GM23338 (cell line): Measurements from ENCODE around the gene UNC80. TPM values are rescaled to one million over a fixed set of nuclear protein-coding genes. Genes with fewer than 3 reads are reported as not detected.

Source experiments
- ATAC-seq: fragments of 200-7000 bp; cut with Tn5 transposase; 3 replicates; pipeline ENCODE4 v1.9.1; 2020
- DNase-seq: peaks from one replicate; pipeline ENCODE4 v3.0.0-alpha.2; 2015; ENCODE audit warnings: low spot score
- H2AFZ ChIP-seq: fragments of 200-600 bp; sonication (generic); 2 replicates; pipeline ENCODE4 v1.8.0; 2016; ENCODE audit warnings: antibody characterized with exemption, mild to moderate bottlenecking, moderate library complexity
- H3F3A ChIP-seq: fragments of 200-600 bp; sonication (generic); replicated peaks from 2 replicates; pipeline ENCODE4 v1.8.0; 2017; ENCODE audit warnings: antibody characterized with exemption, mixed run types, low read depth
- H3K27ac ChIP-seq: fragments of 200-600 bp; sonication (generic); 2 replicates; pipeline ENCODE4 v1.6.1; 2016; ENCODE audit warnings: low read depth
- H3K27me3 ChIP-seq: fragments of 200-600 bp; sonication (generic); 2 replicates; pipeline ENCODE4 v1.8.0; 2016; ENCODE audit warnings: mild to moderate bottlenecking, mixed run types, moderate library complexity; ENCODE audit not compliant: insufficient read depth
- H3K36me3 ChIP-seq: fragments of 200-600 bp; sonication (generic); 2 replicates; pipeline ENCODE4 v1.8.0; 2016; ENCODE audit warnings: mild to moderate bottlenecking; ENCODE audit not compliant: insufficient read depth
- H3K4me1 ChIP-seq: fragments of 200-600 bp; sonication (generic); 2 replicates; pipeline ENCODE4 v1.8.0; 2016; ENCODE audit warnings: mild to moderate bottlenecking, moderate library complexity; ENCODE audit not compliant: insufficient read depth
- H3K4me2 ChIP-seq: fragments of 200-600 bp; sonication (generic); 2 replicates; pipeline ENCODE4 v1.7.1; 2017; ENCODE audit warnings: mixed run types
- H3K4me3 ChIP-seq: fragments of 200-600 bp; sonication (generic); 2 replicates; pipeline ENCODE4 v1.6.1; 2016; ENCODE audit warnings: mixed run types
- H3K79me2 ChIP-seq: fragments of 200-600 bp; sonication (generic); replicated peaks from 2 replicates; pipeline ENCODE4 v1.8.0; 2017; ENCODE audit warnings: mild to moderate bottlenecking; ENCODE audit not compliant: insufficient read depth
- H3K9me2 ChIP-seq: fragments of 200-600 bp; sonication (generic); 2 replicates; pipeline ENCODE4 v1.8.0; 2017; ENCODE audit not compliant: insufficient read depth
- H4K20me1 ChIP-seq: fragments of 200-600 bp; sonication (generic); replicated peaks from 2 replicates; pipeline ENCODE4 v1.8.0; 2017; ENCODE audit warnings: mild to moderate bottlenecking; ENCODE audit not compliant: insufficient read depth
- H3K27ac Mint-ChIP-seq: 2 replicates; pipeline ENCODE4 v1.8.0; 2020; ENCODE audit warnings: inconsistent platforms, mild to moderate bottlenecking, moderate library complexity, mixed read lengths
- H3K27me3 Mint-ChIP-seq: 3 replicates; pipeline ENCODE4 v1.8.0; 2022; ENCODE audit warnings: low read depth, mild to moderate bottlenecking, moderate library complexity, mixed read lengths, inconsistent platforms; ENCODE audit not compliant: insufficient read depth, poor library complexity
- H3K36me3 Mint-ChIP-seq: 3 replicates; pipeline ENCODE4 v1.8.0; 2021; ENCODE audit warnings: low read depth, mild to moderate bottlenecking, inconsistent platforms, moderate library complexity, mixed read lengths
- H3K4me1 Mint-ChIP-seq: 3 replicates; pipeline ENCODE4 v1.8.0; 2020; ENCODE audit warnings: mild to moderate bottlenecking, inconsistent platforms, mixed read lengths
- H3K4me3 Mint-ChIP-seq: 3 replicates; pipeline ENCODE4 v1.8.0; 2021; ENCODE audit warnings: moderate library complexity, mild to moderate bottlenecking, inconsistent platforms, mixed read lengths
- H3K9me3 Mint-ChIP-seq: 3 replicates; pipeline ENCODE4 v1.8.0; 2020; ENCODE audit warnings: moderate library complexity, mild to moderate bottlenecking, inconsistent platforms, mixed read lengths
- EZH2 ChIP-seq: fragments of 200-600 bp; sonication (generic); IDR thresholded peaks from one replicate; pipeline ENCODE4 v1.8.0; 2017; ENCODE audit warnings: antibody characterized with exemption, mild to moderate bottlenecking, low read depth; ENCODE audit not compliant: unreplicated experiment
- NANOG ChIP-seq: IDR thresholded peaks from 2 replicates; pipeline ENCODE4 v1.6.1; 2016; ENCODE audit warnings: antibody characterized with exemption, borderline replicate concordance
- POLR2AphosphoS5 ChIP-seq: IDR thresholded peaks from 2 replicates; pipeline ENCODE4 v1.6.1; 2016; ENCODE audit warnings: antibody characterized with exemption, low read depth
- ZNF331 ChIP-seq: fragments of 250-450 bp; sonication (Bioruptor Pico); IDR thresholded peaks from 2 replicates; pipeline ENCODE4 v1.5.0; 2020; ENCODE audit warnings: low read depth, mild to moderate bottlenecking, moderate library complexity
- polyA plus RNA-seq: library from polyadenylated mRNA; unstranded; fragments of >200 nt; fragmentation: Nextera tagmentation; extraction: Ambion mirVana; gene quantifications from 2 replicates; pipeline ENCODE4 v1.2.1, GENCODE V29; 2016
- total RNA-seq: library from RNA; depleted of rRNA; stranded (reverse); fragments of >200 nt; shearing (Covaris generic); gene quantifications from 2 replicates; pipeline ENCODE4 v1.2.3, GENCODE V29; 2014
- TF ChIP-seq, protein P1 (sequence below): IDR thresholded peaks from one replicate; pipeline ENCODE4 v1.6.1; 2018; ENCODE audit warnings: antibody characterized with exemption; ENCODE audit not compliant: unreplicated experiment
- TF ChIP-seq, protein P2 (sequence below): IDR thresholded peaks from 2 replicates; pipeline ENCODE4 v1.6.1; 2016; ENCODE audit warnings: antibody characterized with exemption
- TF ChIP-seq, protein P3 (sequence below): fragments of 250-450 bp; sonication (Bioruptor Pico); IDR thresholded peaks from 2 replicates; pipeline ENCODE4 v1.5.0; 2020; ENCODE audit warnings: mild to moderate bottlenecking, moderate library complexity

The UNC80 gene
- total and polyA plus RNA-seq, 2 experiments from 2014 or later = 0.11 to 1.5 TPM

DNA sequence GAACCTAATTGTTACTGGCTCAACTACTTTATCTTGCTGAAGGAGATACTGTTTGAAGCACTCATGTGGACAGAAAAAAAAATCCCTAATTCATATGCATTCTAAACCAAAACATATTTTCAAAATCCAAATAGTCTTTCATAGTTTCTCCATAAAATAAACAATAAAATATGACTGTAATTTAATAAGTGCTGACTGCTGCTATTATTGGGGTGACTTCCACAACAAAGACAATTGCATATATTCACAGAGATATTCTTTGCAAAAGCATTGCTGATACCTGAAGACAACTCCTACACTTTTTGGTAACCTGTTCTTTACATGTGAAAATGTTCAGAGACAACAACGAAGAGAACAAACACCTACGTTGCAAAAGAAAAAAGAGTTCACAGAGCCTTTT is 157.7 kb downstream of the UNC80 start (continued):
- TF ChIP-seq EZH2 = no peak

DNA sequence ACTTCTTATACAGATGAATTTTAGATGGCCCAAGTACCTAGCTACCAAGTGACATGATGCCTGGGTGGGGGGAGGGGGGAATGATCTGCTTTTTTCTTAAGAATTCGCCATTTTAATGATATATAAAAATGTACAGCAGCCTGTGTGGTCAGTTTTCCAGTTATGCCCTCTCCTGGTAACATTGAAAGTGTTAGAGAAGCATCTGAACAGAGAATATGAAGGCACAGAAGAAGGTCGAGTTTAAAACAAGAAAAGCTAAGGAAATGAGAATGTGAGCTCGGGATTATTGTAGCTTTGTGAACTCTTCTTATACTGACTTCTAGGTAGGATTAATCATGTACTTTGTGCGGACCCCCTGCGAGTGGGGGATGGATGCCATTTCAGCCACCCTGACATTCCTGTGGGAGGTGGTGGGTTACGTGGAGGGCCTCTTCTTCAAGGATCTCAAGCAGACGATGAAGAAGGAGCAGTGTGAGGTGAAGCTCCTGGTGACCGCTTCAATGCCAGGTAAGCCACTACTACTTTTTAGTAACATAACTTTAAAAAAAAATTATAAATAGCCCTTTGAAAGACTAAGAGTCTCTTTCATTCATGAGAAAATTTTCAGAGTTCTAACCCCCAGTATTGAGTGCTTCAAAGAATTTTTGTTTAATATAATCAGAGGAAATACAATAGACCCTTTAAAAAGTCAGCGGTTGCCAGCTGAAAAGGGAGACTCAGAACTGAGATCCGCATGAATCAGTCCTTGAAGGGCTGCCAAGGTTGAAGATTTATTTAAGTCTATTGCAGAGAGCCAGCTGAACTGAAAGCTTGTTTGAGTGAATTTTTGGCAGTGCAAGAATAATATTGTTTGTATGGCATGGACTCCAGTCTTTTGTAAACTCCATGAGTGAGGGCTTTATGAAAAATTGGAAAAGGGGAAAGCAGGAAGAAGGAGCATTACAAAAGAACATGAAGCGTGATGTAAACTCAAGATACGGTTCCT is 162.2 kb downstream of the UNC80 start:
- Histone ChIP-seq H3K79me2 (no peaks in the 10 kb centered on the region), H3K4me3 (no peak overlapping the region), H2AFZ (no peak overlapping the region), H3K27ac (no peak overlapping the region), H3F3A (no peaks in the 10 kb centered on the region), H4K20me1 (no peaks in the 10 kb centered on the region), H3K4me1 (no peaks in the 10 kb centered on the region), H3K9me2 (no peaks in the 10 kb centered on the region), H3K4me2 (no peak overlapping the region), H3K36me3 (no peaks in the 10 kb centered on the region), H3K27me3 (no peaks in the 10 kb centered on the region)
- Mint-ChIP-seq H3K4me3 (no peak overlapping the region), H3K27ac (no peak overlapping the region), H3K36me3 (no peaks in the 10 kb centered on the region), H3K4me1 (peaks cover 3% of the 10 kb centered on the region; the same call in 1 of the 3 replicates), H3K27me3 (no peaks in the 10 kb centered on the region), H3K9me3 (no peaks in the 10 kb centered on the region)
- ATAC-seq (no peak), DNase-seq (no peak)
- TF ChIP-seq NANOG (no peak), ZNF331 (no peak), POLR2AphosphoS5 (no peak)
- TF ChIP-seq, protein P1, sequence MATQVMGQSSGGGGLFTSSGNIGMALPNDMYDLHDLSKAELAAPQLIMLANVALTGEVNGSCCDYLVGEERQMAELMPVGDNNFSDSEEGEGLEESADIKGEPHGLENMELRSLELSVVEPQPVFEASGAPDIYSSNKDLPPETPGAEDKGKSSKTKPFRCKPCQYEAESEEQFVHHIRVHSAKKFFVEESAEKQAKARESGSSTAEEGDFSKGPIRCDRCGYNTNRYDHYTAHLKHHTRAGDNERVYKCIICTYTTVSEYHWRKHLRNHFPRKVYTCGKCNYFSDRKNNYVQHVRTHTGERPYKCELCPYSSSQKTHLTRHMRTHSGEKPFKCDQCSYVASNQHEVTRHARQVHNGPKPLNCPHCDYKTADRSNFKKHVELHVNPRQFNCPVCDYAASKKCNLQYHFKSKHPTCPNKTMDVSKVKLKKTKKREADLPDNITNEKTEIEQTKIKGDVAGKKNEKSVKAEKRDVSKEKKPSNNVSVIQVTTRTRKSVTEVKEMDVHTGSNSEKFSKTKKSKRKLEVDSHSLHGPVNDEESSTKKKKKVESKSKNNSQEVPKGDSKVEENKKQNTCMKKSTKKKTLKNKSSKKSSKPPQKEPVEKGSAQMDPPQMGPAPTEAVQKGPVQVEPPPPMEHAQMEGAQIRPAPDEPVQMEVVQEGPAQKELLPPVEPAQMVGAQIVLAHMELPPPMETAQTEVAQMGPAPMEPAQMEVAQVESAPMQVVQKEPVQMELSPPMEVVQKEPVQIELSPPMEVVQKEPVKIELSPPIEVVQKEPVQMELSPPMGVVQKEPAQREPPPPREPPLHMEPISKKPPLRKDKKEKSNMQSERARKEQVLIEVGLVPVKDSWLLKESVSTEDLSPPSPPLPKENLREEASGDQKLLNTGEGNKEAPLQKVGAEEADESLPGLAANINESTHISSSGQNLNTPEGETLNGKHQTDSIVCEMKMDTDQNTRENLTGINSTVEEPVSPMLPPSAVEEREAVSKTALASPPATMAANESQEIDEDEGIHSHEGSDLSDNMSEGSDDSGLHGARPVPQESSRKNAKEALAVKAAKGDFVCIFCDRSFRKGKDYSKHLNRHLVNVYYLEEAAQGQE = no peak
- TF ChIP-seq, protein P2, sequence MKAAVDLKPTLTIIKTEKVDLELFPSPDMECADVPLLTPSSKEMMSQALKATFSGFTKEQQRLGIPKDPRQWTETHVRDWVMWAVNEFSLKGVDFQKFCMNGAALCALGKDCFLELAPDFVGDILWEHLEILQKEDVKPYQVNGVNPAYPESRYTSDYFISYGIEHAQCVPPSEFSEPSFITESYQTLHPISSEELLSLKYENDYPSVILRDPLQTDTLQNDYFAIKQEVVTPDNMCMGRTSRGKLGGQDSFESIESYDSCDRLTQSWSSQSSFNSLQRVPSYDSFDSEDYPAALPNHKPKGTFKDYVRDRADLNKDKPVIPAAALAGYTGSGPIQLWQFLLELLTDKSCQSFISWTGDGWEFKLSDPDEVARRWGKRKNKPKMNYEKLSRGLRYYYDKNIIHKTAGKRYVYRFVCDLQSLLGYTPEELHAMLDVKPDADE = no peak
- TF ChIP-seq, protein P3, sequence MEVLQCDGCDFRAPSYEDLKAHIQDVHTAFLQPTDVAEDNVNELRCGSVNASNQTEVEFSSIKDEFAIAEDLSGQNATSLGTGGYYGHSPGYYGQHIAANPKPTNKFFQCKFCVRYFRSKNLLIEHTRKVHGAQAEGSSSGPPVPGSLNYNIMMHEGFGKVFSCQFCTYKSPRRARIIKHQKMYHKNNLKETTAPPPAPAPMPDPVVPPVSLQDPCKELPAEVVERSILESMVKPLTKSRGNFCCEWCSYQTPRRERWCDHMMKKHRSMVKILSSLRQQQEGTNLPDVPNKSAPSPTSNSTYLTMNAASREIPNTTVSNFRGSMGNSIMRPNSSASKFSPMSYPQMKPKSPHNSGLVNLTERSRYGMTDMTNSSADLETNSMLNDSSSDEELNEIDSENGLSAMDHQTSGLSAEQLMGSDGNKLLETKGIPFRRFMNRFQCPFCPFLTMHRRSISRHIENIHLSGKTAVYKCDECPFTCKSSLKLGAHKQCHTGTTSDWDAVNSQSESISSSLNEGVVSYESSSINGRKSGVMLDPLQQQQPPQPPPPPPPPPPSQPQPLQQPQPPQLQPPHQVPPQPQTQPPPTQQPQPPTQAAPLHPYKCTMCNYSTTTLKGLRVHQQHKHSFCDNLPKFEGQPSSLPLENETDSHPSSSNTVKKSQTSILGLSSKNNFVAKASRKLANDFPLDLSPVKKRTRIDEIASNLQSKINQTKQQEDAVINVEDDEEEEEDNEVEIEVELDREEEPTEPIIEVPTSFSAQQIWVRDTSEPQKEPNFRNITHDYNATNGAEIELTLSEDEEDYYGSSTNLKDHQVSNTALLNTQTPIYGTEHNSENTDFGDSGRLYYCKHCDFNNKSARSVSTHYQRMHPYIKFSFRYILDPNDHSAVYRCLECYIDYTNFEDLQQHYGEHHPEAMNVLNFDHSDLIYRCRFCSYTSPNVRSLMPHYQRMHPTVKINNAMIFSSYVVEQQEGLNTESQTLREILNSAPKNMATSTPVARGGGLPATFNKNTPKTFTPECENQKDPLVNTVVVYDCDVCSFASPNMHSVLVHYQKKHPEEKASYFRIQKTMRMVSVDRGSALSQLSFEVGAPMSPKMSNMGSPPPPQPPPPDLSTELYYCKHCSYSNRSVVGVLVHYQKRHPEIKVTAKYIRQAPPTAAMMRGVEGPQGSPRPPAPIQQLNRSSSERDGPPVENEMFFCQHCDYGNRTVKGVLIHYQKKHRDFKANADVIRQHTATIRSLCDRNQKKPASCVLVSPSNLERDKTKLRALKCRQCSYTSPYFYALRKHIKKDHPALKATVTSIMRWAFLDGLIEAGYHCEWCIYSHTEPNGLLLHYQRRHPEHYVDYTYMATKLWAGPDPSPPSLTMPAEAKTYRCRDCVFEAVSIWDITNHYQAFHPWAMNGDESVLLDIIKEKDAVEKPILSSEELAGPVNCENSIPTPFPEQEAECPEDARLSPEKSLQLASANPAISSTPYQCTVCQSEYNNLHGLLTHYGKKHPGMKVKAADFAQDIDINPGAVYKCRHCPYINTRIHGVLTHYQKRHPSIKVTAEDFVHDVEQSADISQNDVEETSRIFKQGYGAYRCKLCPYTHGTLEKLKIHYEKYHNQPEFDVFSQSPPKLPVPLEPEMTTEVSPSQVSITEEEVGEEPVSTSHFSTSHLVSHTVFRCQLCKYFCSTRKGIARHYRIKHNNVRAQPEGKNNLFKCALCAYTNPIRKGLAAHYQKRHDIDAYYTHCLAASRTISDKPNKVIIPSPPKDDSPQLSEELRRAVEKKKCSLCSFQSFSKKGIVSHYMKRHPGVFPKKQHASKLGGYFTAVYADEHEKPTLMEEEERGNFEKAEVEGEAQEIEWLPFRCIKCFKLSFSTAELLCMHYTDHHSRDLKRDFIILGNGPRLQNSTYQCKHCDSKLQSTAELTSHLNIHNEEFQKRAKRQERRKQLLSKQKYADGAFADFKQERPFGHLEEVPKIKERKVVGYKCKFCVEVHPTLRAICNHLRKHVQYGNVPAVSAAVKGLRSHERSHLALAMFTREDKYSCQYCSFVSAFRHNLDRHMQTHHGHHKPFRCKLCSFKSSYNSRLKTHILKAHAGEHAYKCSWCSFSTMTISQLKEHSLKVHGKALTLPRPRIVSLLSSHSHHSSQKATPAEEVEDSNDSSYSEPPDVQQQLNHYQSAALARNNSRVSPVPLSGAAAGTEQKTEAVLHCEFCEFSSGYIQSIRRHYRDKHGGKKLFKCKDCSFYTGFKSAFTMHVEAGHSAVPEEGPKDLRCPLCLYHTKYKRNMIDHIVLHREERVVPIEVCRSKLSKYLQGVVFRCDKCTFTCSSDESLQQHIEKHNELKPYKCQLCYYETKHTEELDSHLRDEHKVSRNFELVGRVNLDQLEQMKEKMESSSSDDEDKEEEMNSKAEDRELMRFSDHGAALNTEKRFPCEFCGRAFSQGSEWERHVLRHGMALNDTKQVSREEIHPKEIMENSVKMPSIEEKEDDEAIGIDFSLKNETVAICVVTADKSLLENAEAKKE (CRISPR knock-in tag) = no peak
